Naive thymus-derived CD4-positive, alpha-beta T cell (primary cell): Measurements from ENCODE around the gene KRT79. TPM values are rescaled to one million over a fixed set of nuclear protein-coding genes. Genes with fewer than 3 reads are reported as not detected.
A peak's percentile ranks its signal among the peaks of the same experiment; 100 is the strongest.

ENCODE experiments used
- ATAC-seq: fragments of 150-1000 bp; cut with Tn5 transposase; 2 replicates; pipeline ENCODE4 v1.10.0; 2021; ENCODE audit warnings: mild to moderate bottlenecking, moderate library complexity
- CTCF ChIA-PET: fragments of 350-600 bp; sonication (Branson Sonifier 250); formaldehyde crosslinking; loops from one replicate; lab custom pipeline; 2021; ENCODE audit warnings: antibody characterized with exemption; lab: Charles Lee
- POLR2A ChIA-PET: fragments of 350-600 bp; sonication (Branson Sonifier 250); formaldehyde crosslinking; loops from one replicate; lab custom pipeline; 2021; ENCODE audit warnings: antibody characterized with exemption, inconsistent platforms; lab: Charles Lee
- DNase-seq, 9 donors: peaks; one replicate each; pipeline versions ENCODE4 v3.0.0 to v3.0.0-alpha.2; 2020 to 2022; ENCODE audit warnings: mixed read lengths in 1 of 9
- H3K27ac ChIP-seq: one replicate; pipeline ENCODE4 v1.7.0; 2013; ENCODE audit warnings: mild to moderate bottlenecking, low read depth, low read length, moderate library complexity
- H3K27me3 ChIP-seq, 2 donors: one replicate each; pipeline ENCODE4 v1.7.0; 2013; ENCODE audit warnings: low read length in 2 of 2, mild to moderate bottlenecking in 2 of 2, moderate library complexity in 2 of 2; ENCODE audit not compliant: control insufficient read depth in 2 of 2, insufficient read depth in 2 of 2
- H3K36me3 ChIP-seq, 3 experiments: 1 replicate in 2 of 3; 2 replicates in 1 of 3; pipeline ENCODE4 v1.7.0; 2013; ENCODE audit warnings: low read length in 3 of 3, mild to moderate bottlenecking in 3 of 3, moderate library complexity in 1 of 3; ENCODE audit not compliant: insufficient read depth in 3 of 3, control insufficient read depth in 2 of 3
- H3K4me1 ChIP-seq, 2 donors: one replicate each; pipeline ENCODE4 v1.7.0; 2013; ENCODE audit warnings: low read length in 2 of 2, mild to moderate bottlenecking in 2 of 2, moderate library complexity in 1 of 2; ENCODE audit not compliant: control insufficient read depth in 2 of 2, insufficient read depth in 2 of 2
- H3K4me3 ChIP-seq: 2 replicates; pipeline ENCODE4 v1.7.0; 2013; ENCODE audit warnings: mild to moderate bottlenecking, low read length
- H3K9me3 ChIP-seq, 3 experiments: 1 replicate in 2 of 3; 2 replicates in 1 of 3; pipeline ENCODE4 v1.7.0; 2013; ENCODE audit warnings: low read length in 3 of 3; ENCODE audit not compliant: control insufficient read depth in 2 of 3
- H3K27ac Mint-ChIP-seq, 9 donors: one replicate each; pipeline ENCODE4 v1.8.0; 2020 to 2022; ENCODE audit warnings: mixed read lengths in 9 of 9, mild to moderate bottlenecking in 8 of 9, moderate library complexity in 5 of 9, inconsistent platforms in 2 of 9
- H3K27me3 Mint-ChIP-seq, 5 donors: one replicate each; pipeline ENCODE4 v1.8.0; 2021 to 2022; ENCODE audit warnings: mixed read lengths in 5 of 5, mild to moderate bottlenecking in 1 of 5
- H3K36me3 Mint-ChIP-seq, 5 donors: one replicate each; pipeline ENCODE4 v1.8.0; 2020 to 2022; ENCODE audit warnings: mixed read lengths in 5 of 5, mild to moderate bottlenecking in 3 of 5, inconsistent platforms in 1 of 5
- H3K4me1 Mint-ChIP-seq, 7 donors: one replicate each; pipeline ENCODE4 v1.8.0; 2020 to 2022; ENCODE audit warnings: mixed read lengths in 7 of 7, mild to moderate bottlenecking in 3 of 7, inconsistent platforms in 1 of 7
- H3K4me3 Mint-ChIP-seq, 10 donors: one replicate each; pipeline ENCODE4 v1.8.0; 2020 to 2022; ENCODE audit warnings: mild to moderate bottlenecking in 10 of 10, mixed read lengths in 10 of 10, moderate library complexity in 6 of 10, inconsistent platforms in 2 of 10
- H3K9me3 Mint-ChIP-seq, 11 donors: one replicate each; pipeline ENCODE4 v1.8.0; 2020 to 2022; ENCODE audit warnings: mixed read lengths in 11 of 11, mild to moderate bottlenecking in 4 of 11, inconsistent platforms in 1 of 11, moderate library complexity in 1 of 11
- intact Hi-C, 2 donors: fragments of 100-400 bp; cut with micrococcal nuclease; formaldehyde crosslinking; loops; one replicate each; pipeline ENCODE4 v1.15.1; 2023
- polyA plus RNA-seq, 2 donors: library from polyadenylated mRNA; unstranded; fragments of 300-500 nt; fragmentation: Illumina TruSeq; gene quantifications; one replicate each; pipeline ENCODE4 v1.2.3, GENCODE V29; 2021
- total RNA-seq, 6 experiments: library from RNA in 5 of 6; stranded (reverse) in 5 of 6; gene quantifications; 1 replicate in 5 of 6; 2 replicates in 1 of 6; pipeline ENCODE4 v1.2.3 and lab custom pipeline; 2021 to 2026

The KRT79 gene
- total and polyA plus RNA-seq, 7 experiments from 2014 or later, result not detected

DNA sequence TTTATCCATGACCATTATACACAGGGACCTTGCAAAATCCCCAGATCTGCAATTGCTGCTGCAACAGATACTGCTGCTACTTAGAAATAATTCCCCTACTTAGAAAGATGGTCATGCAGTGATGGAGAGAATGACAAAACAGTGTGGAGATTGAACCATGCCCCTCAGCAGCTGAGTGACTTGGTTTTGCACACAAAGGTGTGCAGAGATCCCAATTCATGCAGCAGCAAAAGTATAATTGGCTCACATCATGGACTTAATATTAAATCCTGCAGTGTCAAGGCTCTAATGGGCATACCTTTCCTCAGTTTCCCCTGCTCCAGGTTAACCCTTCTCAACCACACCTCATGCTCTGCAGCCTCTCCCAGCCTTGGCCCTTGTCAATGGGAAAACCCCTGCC is 17.7 kb upstream of the KRT79 start:
- no peaks in the 10 kb centered on the region for H3K4me1 ChIP-seq
- no peaks in the 10 kb centered on the region for H3K36me3 ChIP-seq
- H3K27ac ChIP-seq, result no peak overlapping the region
- intact Hi-C loops, result no loop called here
- H3K27me3 ChIP-seq, result no peaks in the 10 kb centered on the region
- Mint-ChIP-seq H3K27ac (peak overlapping the region in 2 of 9 donors; percentile 12 to 20), H3K4me1 (no peaks in the 10 kb centered on the region), H3K36me3 (no peaks in the 10 kb centered on the region), H3K4me3 (no peak overlapping the region), H3K9me3 (peaks cover 0 to 4% (median 0%) of the 10 kb centered on the region in 11 donors), H3K27me3 (peaks cover 0 to 26% (median 0%) of the 10 kb centered on the region in 5 donors)
- no peak overlapping the region for H3K4me3 ChIP-seq
- POLR2A ChIA-PET, result no interaction called here
- H3K9me3 ChIP-seq, result no peaks in the 10 kb centered on the region
- CTCF ChIA-PET, result no interaction called here
- no peak for ATAC-seq
- DNase-seq, result no peak

DNA sequence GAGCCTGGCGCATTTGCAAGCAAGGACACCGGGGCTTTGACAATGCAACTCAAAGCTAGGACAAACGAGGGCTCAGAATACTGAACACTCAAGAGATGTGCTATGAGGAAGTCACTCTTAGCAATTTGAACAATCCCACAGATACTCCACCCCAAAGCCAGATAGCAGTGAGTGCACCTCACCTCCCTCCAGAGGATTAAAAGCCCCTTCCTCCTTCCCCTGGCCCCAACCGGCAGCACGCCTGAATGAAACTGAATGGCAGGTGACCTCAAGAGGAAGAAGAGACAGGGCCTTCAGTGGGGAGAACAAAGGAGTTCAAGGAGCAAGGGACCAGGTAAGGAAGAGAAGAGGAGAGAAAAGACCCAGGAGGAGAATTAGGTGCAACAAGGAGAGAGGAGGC is 16.6 kb upstream of the KRT79 start:
- H3K9me3 ChIP-seq, result no peaks in the 10 kb centered on the region
- no peaks in the 10 kb centered on the region for H3K36me3 ChIP-seq
- H3K4me1 ChIP-seq, result no peaks in the 10 kb centered on the region
- intact Hi-C loops, result no loop called here
- ChIA-PET POLR2A (no interaction called here), CTCF (no interaction called here)
- DNase-seq, result no peak
- Mint-ChIP-seq H3K4me1 (no peaks in the 10 kb centered on the region), H3K36me3 (no peaks in the 10 kb centered on the region), H3K4me3 (no peak overlapping the region), H3K27me3 (peaks cover 0 to 26% (median 0%) of the 10 kb centered on the region in 5 donors), H3K9me3 (peaks cover 0 to 4% (median 0%) of the 10 kb centered on the region in 11 donors), H3K27ac (no peak overlapping the region)
- no peak for ATAC-seq
- H3K27me3 ChIP-seq, result no peaks in the 10 kb centered on the region
- no peak overlapping the region for H3K4me3 ChIP-seq
- H3K27ac ChIP-seq, result no peak overlapping the region

DNA sequence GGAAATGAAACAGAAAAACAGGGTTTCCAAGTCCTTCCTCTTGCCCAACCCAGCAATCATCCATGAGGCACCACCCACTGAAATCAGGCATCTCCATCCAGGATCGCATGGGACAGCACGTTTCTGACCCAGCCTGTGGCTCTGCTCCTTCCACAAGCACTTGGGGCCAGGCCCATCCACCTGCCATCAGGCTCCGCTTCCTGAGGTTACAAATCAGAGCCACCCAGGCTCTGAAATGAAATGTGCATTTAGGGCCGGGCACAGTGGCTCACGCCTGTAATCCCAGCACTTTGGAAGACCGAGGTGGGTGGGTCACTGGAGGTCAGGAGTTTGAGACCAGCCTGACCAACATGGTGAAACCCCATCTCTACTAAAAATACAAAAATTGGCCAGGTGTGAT is 15.4 kb upstream of the KRT79 start:
- Histone ChIP-seq H3K36me3 (no peaks in the 10 kb centered on the region), H3K27me3 (no peaks in the 10 kb centered on the region), H3K4me3 (no peak overlapping the region), H3K4me1 (no peaks in the 10 kb centered on the region), H3K27ac (no peak overlapping the region), H3K9me3 (no peaks in the 10 kb centered on the region)
- Mint-ChIP-seq H3K27ac (peak overlapping the region in 1 of 9 donors; percentile 31), H3K4me1 (no peaks in the 10 kb centered on the region), H3K9me3 (peaks cover 0 to 2% (median 0%) of the 10 kb centered on the region in 11 donors), H3K4me3 (no peak overlapping the region), H3K36me3 (no peaks in the 10 kb centered on the region), H3K27me3 (peaks cover 0 to 21% (median 0%) of the 10 kb centered on the region in 5 donors)
- no peak for DNase-seq
- intact Hi-C loops, result no loop called here
- ChIA-PET POLR2A (no interaction called here), CTCF (interaction anchor here (0.6 kb wide), 1 partner anchor 13 kb away, joined by 6 read pairs; no protein-coding TSS in a partner anchor)
- no peak for ATAC-seq

DNA sequence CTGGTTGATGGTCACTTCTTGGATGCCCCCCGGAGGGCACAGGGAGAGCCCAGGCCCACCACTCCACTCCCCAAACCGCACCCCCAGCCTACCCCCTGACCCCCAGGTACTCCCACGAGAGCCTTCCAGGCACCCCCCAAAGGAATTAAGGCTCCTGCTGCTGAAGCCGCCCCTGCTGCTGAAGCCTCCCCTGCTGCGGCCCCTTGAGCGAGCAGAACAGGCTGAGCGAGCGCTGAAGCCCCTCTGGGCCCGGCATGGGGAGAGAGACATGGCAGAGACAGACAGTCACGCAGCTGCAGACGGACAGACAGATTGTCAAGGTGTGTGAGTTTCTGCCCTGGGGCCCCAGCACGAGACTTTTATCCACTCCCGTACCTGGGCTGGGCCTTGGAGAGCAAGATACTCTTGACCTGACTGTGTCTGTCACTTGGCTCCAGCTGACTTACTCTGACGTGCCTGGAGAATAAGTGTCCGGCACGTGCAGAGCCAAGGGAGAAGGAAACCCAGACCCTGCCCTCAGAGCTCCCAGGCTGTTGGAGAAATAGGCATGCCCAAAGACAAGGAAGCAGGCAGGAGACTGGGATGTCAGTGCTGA is 14.6 kb upstream of the KRT79 start, which contains the start of gene KRT78:
Gene KRT78 (minus strand): TSS at position 334 of the 595 bp plus-strand sequence. CDS start 64 bp downstream, at position 270.
- H3K27ac Mint-ChIP-seq, result peak within 1 kb of the TSS in 1 of 9 donors; percentile 31
- no peak for DNase-seq
- intact Hi-C loops, result no loop called here
- Histone ChIP-seq H3K9me3 (no peaks in the 10 kb centered on the region), H3K4me3 (no peak within 1 kb of the TSS), H3K4me1 (no peaks in the 10 kb centered on the region), H3K36me3 (no peaks in the 10 kb centered on the region), H3K27me3 (no peaks in the 10 kb centered on the region), H3K27ac (no peak within 1 kb of the TSS)
- H3K4me3 Mint-ChIP-seq, result no peak within 1 kb of the TSS
- CTCF ChIA-PET, result no interaction called here
- H3K9me3 Mint-ChIP-seq, result peaks cover 0 to 2% (median 0%) of the 10 kb centered on the region in 11 donors
- H3K4me1 Mint-ChIP-seq, result no peaks in the 10 kb centered on the region
- H3K27me3 Mint-ChIP-seq, result peaks cover 0 to 18% (median 0%) of the 10 kb centered on the region in 5 donors
- H3K36me3 Mint-ChIP-seq, result no peaks in the 10 kb centered on the region
- ATAC-seq, result no peak
- POLR2A ChIA-PET, result no interaction called here

DNA sequence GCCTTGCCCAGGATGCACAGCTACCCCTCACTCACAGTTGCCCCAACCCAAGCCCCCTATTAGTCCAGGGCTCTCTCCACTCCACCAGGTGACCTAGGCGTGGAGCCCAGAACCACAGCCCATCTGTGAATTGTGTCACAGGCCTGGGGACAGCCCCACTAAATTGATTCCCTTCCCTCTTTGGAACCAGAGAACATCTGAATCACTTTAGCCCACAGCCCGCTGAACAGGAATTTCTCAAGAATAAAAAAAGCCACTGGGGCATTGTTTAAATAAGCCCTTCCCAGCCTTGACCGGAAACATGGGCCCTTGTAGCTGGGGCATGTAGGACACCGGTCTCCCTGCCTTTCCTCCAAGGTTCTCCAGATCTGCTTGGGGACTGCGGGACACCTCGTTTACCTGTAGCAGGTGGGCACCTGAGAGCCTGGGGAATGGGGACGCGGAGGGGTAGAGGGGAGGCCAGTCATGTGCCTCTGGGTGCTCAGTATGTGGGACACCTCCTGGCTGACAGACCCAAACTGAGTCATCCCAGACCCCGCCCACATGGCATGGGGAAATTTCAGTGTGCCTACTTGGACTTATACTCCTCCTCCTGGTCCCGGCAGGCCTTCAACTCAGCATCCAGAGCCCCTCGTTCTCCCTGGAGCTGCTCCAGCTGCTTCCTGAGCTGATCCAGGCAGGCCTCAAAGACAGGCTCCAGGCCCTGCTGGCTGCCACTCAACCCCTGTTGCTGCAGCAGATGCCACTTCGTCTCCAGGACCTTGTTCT is 13.4 kb upstream of the KRT79 start:
- Histone ChIP-seq H3K9me3 (no peaks in the 10 kb centered on the region), H3K4me3 (no peak overlapping the region), H3K36me3 (no peaks in the 10 kb centered on the region), H3K4me1 (no peaks in the 10 kb centered on the region), H3K27ac (no peak overlapping the region), H3K27me3 (no peaks in the 10 kb centered on the region)
- H3K27ac Mint-ChIP-seq, result no peak overlapping the region
- ChIA-PET CTCF (no interaction called here), POLR2A (no interaction called here)
- H3K4me3 Mint-ChIP-seq, result no peak overlapping the region
- ATAC-seq (no peak), DNase-seq (no peak)
- H3K27me3 Mint-ChIP-seq, result peaks cover 0 to 10% (median 0%) of the 10 kb centered on the region in 5 donors
- intact Hi-C loops, result no loop called here
- no peaks in the 10 kb centered on the region for H3K36me3 Mint-ChIP-seq
- H3K9me3 Mint-ChIP-seq, result peaks cover 0 to 2% (median 0%) of the 10 kb centered on the region in 11 donors
- H3K4me1 Mint-ChIP-seq, result peaks cover 0 to 2% (median 1%) of the 10 kb centered on the region in 7 donors

DNA sequence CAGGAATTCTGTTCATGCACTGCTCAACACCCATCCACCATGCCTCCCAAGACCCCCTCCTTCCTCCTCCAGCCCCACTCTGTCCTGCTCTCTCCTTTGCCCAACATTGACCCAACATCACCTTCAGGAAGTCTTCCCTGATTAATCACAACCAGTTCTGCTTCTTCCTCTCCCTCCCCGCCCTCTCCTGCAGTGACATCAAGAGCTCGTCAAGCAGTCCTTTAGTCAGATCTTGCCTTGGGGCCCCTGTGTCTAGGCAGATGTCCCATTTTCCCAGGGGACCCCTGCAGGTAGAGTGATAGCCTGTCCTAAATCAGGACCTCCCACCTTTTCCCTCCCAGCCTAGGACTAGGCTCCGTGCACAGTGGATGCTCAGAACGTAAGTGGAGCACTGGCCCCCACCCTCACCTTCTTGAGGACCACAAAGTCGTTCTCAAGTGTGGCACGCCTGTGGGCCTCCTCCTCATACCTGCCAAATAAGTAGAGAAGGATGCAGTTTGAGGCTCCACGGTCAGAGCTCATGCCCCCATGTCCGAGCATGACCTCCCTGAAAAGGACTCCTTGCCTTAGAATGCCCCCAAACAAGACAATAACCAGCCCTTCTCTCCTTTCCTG is 12.4 kb upstream of the KRT79 start:
- no peaks in the 10 kb centered on the region for H3K4me1 ChIP-seq
- peaks cover 0 to 10% (median 0%) of the 10 kb centered on the region in 5 donors for H3K27me3 Mint-ChIP-seq
- H3K9me3 ChIP-seq, result no peaks in the 10 kb centered on the region
- CTCF ChIA-PET, result interaction anchor here (0.7 kb wide), 1 partner anchor 91 kb away, joined by 3 read pairs; no protein-coding TSS in a partner anchor
- H3K9me3 Mint-ChIP-seq, result peaks cover 0 to 2% (median 0%) of the 10 kb centered on the region in 11 donors
- intact Hi-C loops, result no loop called here
- H3K27ac ChIP-seq, result no peak overlapping the region
- POLR2A ChIA-PET, result no interaction called here
- no peak overlapping the region for H3K4me3 ChIP-seq
- no peaks in the 10 kb centered on the region for H3K36me3 Mint-ChIP-seq
- H3K4me3 Mint-ChIP-seq, result no peak overlapping the region
- DNase-seq (no peak), ATAC-seq (no peak)
- H3K27ac Mint-ChIP-seq, result peak overlapping the region in 1 of 9 donors; percentile 3
- H3K27me3 ChIP-seq, result no peaks in the 10 kb centered on the region
- no peaks in the 10 kb centered on the region for H3K36me3 ChIP-seq
- H3K4me1 Mint-ChIP-seq, result peaks cover 3 to 11% (median 6%) of the 10 kb centered on the region in 7 donors
